ENCODE data around the gene L3MBTL4. TPM values are rescaled to one million over a fixed set of nuclear protein-coding genes. Genes with fewer than 3 reads are reported as not detected.

L3MBTL4 gene
- total RNA-seq, 2 donors from 2014 or later, result 4.6 to 7.2 TPM

- H3K27me3 ChIP-seq (ENCODE audit: control insufficient read depth, insufficient read depth, low read length, poor library complexity, severe bottlenecking), result no peaks in the 10 kb centered on the region
- H3K36me3 ChIP-seq (ENCODE audit: control insufficient read depth, insufficient read depth, low read length), result no peaks in the 10 kb centered on the region
- no peak for DNase-seq
- WGBS, 2 experiments (ENCODE audit: insufficient coverage in 1 of 2, insufficient read length in 1 of 2), result 64 to 80% methylated on average over 2 of the region's 2 CpGs
- no peak overlapping the region for H3K9ac ChIP-seq (ENCODE audit: extremely low read depth, low read length, poor library complexity, severe bottlenecking)
- no peak overlapping the region for H3K27ac ChIP-seq (ENCODE audit: low read depth, low read length)
- no peak overlapping the region for H3K27ac Mint-ChIP-seq
- peaks cover 5% of the 10 kb centered on the region for H3K9me3 Mint-ChIP-seq
- H3K4me1 Mint-ChIP-seq, result peaks cover 5% of the 10 kb centered on the region
- H3K27me3 Mint-ChIP-seq (ENCODE audit: insufficient read depth), result no peaks in the 10 kb centered on the region
- no peak overlapping the region for H3K4me3 Mint-ChIP-seq
- H3K4me1 ChIP-seq (ENCODE audit: control insufficient read depth, insufficient read depth, low read length), result no peaks in the 10 kb centered on the region
- no peaks in the 10 kb centered on the region for H3K36me3 Mint-ChIP-seq (ENCODE audit: low read depth)
- H3K4me3 ChIP-seq (ENCODE audit: low read length), result no peak overlapping the region
- peaks cover under 1% of the 10 kb centered on the region for H3K9me3 ChIP-seq (ENCODE audit: control insufficient read depth, low read length)
- TF ChIP-seq CTCF (conservative IDR thresholded peaks at IDR 0.05), result no peak
Measured at GRCh38 chr18:6118080-6118479, 296.6 kb downstream of the L3MBTL4 start.

- Mint-ChIP-seq H3K9me3 (no peaks in the 10 kb centered on the region), H3K4me3 (no peak overlapping the region), H3K36me3 (ENCODE audit: low read depth) (no peaks in the 10 kb centered on the region), H3K27me3 (ENCODE audit: insufficient read depth) (no peaks in the 10 kb centered on the region), H3K4me1 (peaks cover 5% of the 10 kb centered on the region), H3K27ac (no peak overlapping the region)
- H3K9me3 ChIP-seq (ENCODE audit: control insufficient read depth, low read length), result no peaks in the 10 kb centered on the region
- H3K27me3 ChIP-seq (ENCODE audit: control insufficient read depth, insufficient read depth, low read length, poor library complexity, severe bottlenecking), result no peaks in the 10 kb centered on the region
- no peak overlapping the region for H3K9ac ChIP-seq (ENCODE audit: extremely low read depth, low read length, poor library complexity, severe bottlenecking)
- H3K4me3 ChIP-seq (ENCODE audit: low read length), result no peak overlapping the region
- 95 to 100% methylated on average over 3 to 4 of the region's 4 CpGs for WGBS, 2 experiments (ENCODE audit: insufficient coverage in 1 of 2, insufficient read length in 1 of 2)
- H3K27ac ChIP-seq (ENCODE audit: low read depth, low read length), result no peak overlapping the region
- TF ChIP-seq CTCF (conservative IDR thresholded peaks at IDR 0.05), result no peak
- no peaks in the 10 kb centered on the region for H3K36me3 ChIP-seq (ENCODE audit: control insufficient read depth, insufficient read depth, low read length)
- DNase-seq, result no peak
- H3K4me1 ChIP-seq (ENCODE audit: control insufficient read depth, insufficient read depth, low read length), result no peaks in the 10 kb centered on the region
Measured at GRCh38 chr18:6115710-6116109, 299.0 kb downstream of the L3MBTL4 start.

- H3K4me1 ChIP-seq (ENCODE audit: control insufficient read depth, insufficient read depth, low read length), result no peaks in the 10 kb centered on the region
- no peaks in the 10 kb centered on the region for H3K36me3 ChIP-seq (ENCODE audit: control insufficient read depth, insufficient read depth, low read length)
- H3K27ac ChIP-seq (ENCODE audit: low read depth, low read length), result no peak overlapping the region
- TF ChIP-seq CTCF (conservative IDR thresholded peaks at IDR 0.05), result no peak
- no peak overlapping the region for H3K9ac ChIP-seq (ENCODE audit: extremely low read depth, low read length, poor library complexity, severe bottlenecking)
- Mint-ChIP-seq H3K9me3 (no peaks in the 10 kb centered on the region), H3K4me1 (no peaks in the 10 kb centered on the region), H3K36me3 (ENCODE audit: low read depth) (no peaks in the 10 kb centered on the region), H3K27ac (no peak overlapping the region), H3K27me3 (ENCODE audit: insufficient read depth) (no peaks in the 10 kb centered on the region), H3K4me3 (no peak overlapping the region)
- no peak overlapping the region for H3K4me3 ChIP-seq (ENCODE audit: low read length)
- no peaks in the 10 kb centered on the region for H3K27me3 ChIP-seq (ENCODE audit: control insufficient read depth, insufficient read depth, low read length, poor library complexity, severe bottlenecking)
- no peaks in the 10 kb centered on the region for H3K9me3 ChIP-seq (ENCODE audit: control insufficient read depth, low read length)
- DNase-seq, result no peak
- WGBS, 2 experiments (ENCODE audit: insufficient coverage in 1 of 2, insufficient read length in 1 of 2), result 86 to 100% methylated on average over 1 to 2 of the region's 2 CpGs
Measured at GRCh38 chr18:6113650-6114049, 301.1 kb downstream of the L3MBTL4 start.
